MM.1S (cell line): ENCODE data around the gene PSMC6.

Experiments used
- DNase-seq: peaks from one replicate; pipeline ENCODE4 v3.0.0-alpha.2; 2015
- H2AFZ ChIP-seq: fragments of 300-600 bp; sonication (generic); 2 replicates; pipeline ENCODE4 v1.6.0; 2016; ENCODE audit warnings: antibody characterized with exemption, low read length
- H3F3A ChIP-seq: fragments of 300-600 bp; sonication (generic); 2 replicates; pipeline ENCODE4 v1.6.1; 2016; ENCODE audit warnings: mild to moderate bottlenecking, antibody characterized with exemption, low read length, moderate library complexity, mixed read lengths; ENCODE audit not compliant: insufficient read depth
- H3K27ac ChIP-seq: fragments of 300-600 bp; sonication (generic); 2 replicates; pipeline ENCODE4 v1.5.1; 2016; ENCODE audit warnings: mild to moderate bottlenecking, low read length
- H3K27me3 ChIP-seq: fragments of 300-600 bp; sonication (generic); replicated peaks from 2 replicates; pipeline ENCODE4 v1.6.0; 2016; ENCODE audit warnings: low read length; ENCODE audit not compliant: insufficient read depth
- H3K36me3 ChIP-seq: fragments of 300-600 bp; sonication (generic); replicated peaks from 2 replicates; pipeline ENCODE4 v1.6.1; 2016; ENCODE audit warnings: mild to moderate bottlenecking, low read length, mixed read lengths; ENCODE audit not compliant: insufficient read depth
- H3K4me1 ChIP-seq: fragments of 300-600 bp; sonication (generic); 2 replicates; pipeline ENCODE4 v1.6.1; 2016; ENCODE audit warnings: low read length, mixed read lengths
- H3K4me2 ChIP-seq: fragments of 300-600 bp; sonication (generic); 2 replicates; pipeline ENCODE4 v1.6.0; 2016; ENCODE audit warnings: low read depth, low read length
- H3K4me3 ChIP-seq: fragments of 300-600 bp; sonication (generic); 2 replicates; pipeline ENCODE4 v1.5.1; 2016; ENCODE audit warnings: low read length, mixed read lengths
- H3K79me2 ChIP-seq: fragments of 300-600 bp; sonication (generic); 2 replicates; pipeline ENCODE4 v1.6.1; 2016; ENCODE audit warnings: mixed run types, low read length, mixed read lengths
- H3K9ac ChIP-seq: fragments of 300-600 bp; sonication (generic); 2 replicates; pipeline ENCODE4 v1.6.1; 2016; ENCODE audit warnings: low read length, mixed read lengths
- H3K9me2 ChIP-seq: fragments of 300-600 bp; sonication (generic); replicated peaks from 2 replicates; pipeline ENCODE4 v1.6.1; 2016; ENCODE audit warnings: mild to moderate bottlenecking, low read length, mixed read lengths; ENCODE audit not compliant: insufficient read depth
- H3K9me3 ChIP-seq: fragments of 300-600 bp; sonication (generic); replicated peaks from 2 replicates; pipeline ENCODE4 v1.6.1; 2016; ENCODE audit warnings: mild to moderate bottlenecking, low read length, mixed read lengths; ENCODE audit not compliant: insufficient read depth
- H4K20me1 ChIP-seq: fragments of 300-600 bp; sonication (generic); 2 replicates; pipeline ENCODE4 v1.6.1; 2016; ENCODE audit warnings: mild to moderate bottlenecking, low read length, moderate library complexity, mixed read lengths; ENCODE audit not compliant: insufficient read depth
- CTCF ChIP-seq: fragments of 300-600 bp; sonication (generic); IDR thresholded peaks from 2 replicates; pipeline ENCODE4 v1.5.1; 2016; ENCODE audit warnings: antibody characterized with exemption, low read length, mixed read lengths
- EZH2 ChIP-seq: fragments of 300-600 bp; sonication (generic); optimal IDR thresholded peaks from 2 replicates; pipeline ENCODE3; 2017; ENCODE audit warnings: low read depth, mild to moderate bottlenecking, antibody characterized with exemption, low read length, mixed read lengths
- EZH2phosphoT487 ChIP-seq: fragments of 300-600 bp; sonication (generic); IDR thresholded peaks from 2 replicates; pipeline ENCODE4 v1.6.1; 2018; ENCODE audit warnings: antibody characterized with exemption, low read length

PSMC6 gene

GRCh38 chr14:52701223-52701622, 5.8 kb upstream of the PSMC6 start:
- Histone ChIP-seq H3F3A (no peaks in the 10 kb centered on the region), H3K4me2 (no peak overlapping the region), H3K79me2 (no peaks in the 10 kb centered on the region), H3K9me3 (no peaks in the 10 kb centered on the region), H3K9me2 (no peaks in the 10 kb centered on the region), H3K4me1 (no peaks in the 10 kb centered on the region), H3K27ac (no peak overlapping the region), H3K36me3 (no peaks in the 10 kb centered on the region), H3K4me3 (no peak overlapping the region), H2AFZ (no peak overlapping the region), H3K9ac (no peak overlapping the region), H4K20me1 (no peaks in the 10 kb centered on the region), H3K27me3 (no peaks in the 10 kb centered on the region)
- TF ChIP-seq EZH2phosphoT487 (no peak), EZH2 (no peak), CTCF (no peak)
- no peak for DNase-seq

- no peak overlapping the region for H3K27ac ChIP-seq
- H3K79me2 ChIP-seq = peaks cover 13% of the 10 kb centered on the region
- no peak overlapping the region for H2AFZ ChIP-seq
- no peaks in the 10 kb centered on the region for H3K9me2 ChIP-seq
- no peak overlapping the region for H3K4me3 ChIP-seq
- no peak for DNase-seq
- H3K9me3 ChIP-seq = no peaks in the 10 kb centered on the region
- H4K20me1 ChIP-seq = no peaks in the 10 kb centered on the region
- no peak overlapping the region for H3K9ac ChIP-seq
- no peak overlapping the region for H3K4me2 ChIP-seq
- no peaks in the 10 kb centered on the region for H3F3A ChIP-seq
- H3K4me1 ChIP-seq = no peaks in the 10 kb centered on the region
- H3K36me3 ChIP-seq = no peaks in the 10 kb centered on the region
- no peak for TF ChIP-seq EZH2
- no peak for TF ChIP-seq EZH2phosphoT487
- TF ChIP-seq CTCF = no peak
- no peaks in the 10 kb centered on the region for H3K27me3 ChIP-seq
Measured at GRCh38 chr14:52703225-52703624, 3.8 kb upstream of the PSMC6 start.

GRCh38 chr14:52703664-52704063, 3.3 kb upstream of the PSMC6 start:
- H3K9ac ChIP-seq = no peak overlapping the region
- H3K79me2 ChIP-seq = peaks cover 17% of the 10 kb centered on the region
- no peaks in the 10 kb centered on the region for H4K20me1 ChIP-seq
- no peaks in the 10 kb centered on the region for H3K9me2 ChIP-seq
- no peak overlapping the region for H3K27ac ChIP-seq
- no peaks in the 10 kb centered on the region for H3K36me3 ChIP-seq
- H3K9me3 ChIP-seq = no peaks in the 10 kb centered on the region
- no peaks in the 10 kb centered on the region for H3K4me1 ChIP-seq
- no peaks in the 10 kb centered on the region for H3F3A ChIP-seq
- H3K4me3 ChIP-seq = no peak overlapping the region
- no peak overlapping the region for H3K4me2 ChIP-seq
- H2AFZ ChIP-seq = no peak overlapping the region
- DNase-seq = no peak
- TF ChIP-seq EZH2phosphoT487 = no peak
- no peak for TF ChIP-seq CTCF
- TF ChIP-seq EZH2 = no peak
- no peaks in the 10 kb centered on the region for H3K27me3 ChIP-seq
